Cardiac fibroblast (primary cell): Measurements from ENCODE around the gene TTLL5.
A peak's percentile ranks its signal among the peaks of the same experiment; 100 is the strongest.

Experiments
- DNase-seq, 2 donors: peaks; one replicate each; pipeline versions ENCODE4 v3.0.0 to v3.0.0-alpha.2; 2010; ENCODE audit warnings: low read depth in 2 of 2
- H3K4me3 ChIP-seq, 2 donors: replicated peaks in 1 of 2; 1 replicate in 1 of 2; 2 replicates in 1 of 2; pipeline ENCODE4 v1.5.1; 2011; ENCODE audit warnings: low read depth in 2 of 2, low read length in 2 of 2, mild to moderate bottlenecking in 2 of 2, moderate library complexity in 1 of 2
- CTCF ChIP-seq: IDR thresholded peaks from one replicate; pipeline ENCODE4 v1.5.1; 2011; ENCODE audit warnings: low read depth, mild to moderate bottlenecking, low read length, inconsistent platforms

TTLL5 gene

GRCh38 chr14:75831952-75832351 is 170.9 kb downstream of the TTLL5 start:
- peak; percentile 25 to 75 for DNase-seq
- TF ChIP-seq CTCF: no peak

GRCh38 chr14:75832621-75833297 is 171.7 kb downstream of the TTLL5 start:
- no peak for TF ChIP-seq CTCF
- H3K4me3 ChIP-seq: no peak overlapping the region
- peak; percentile 70 to 71 for DNase-seq

More at GRCh38 chr14:75831952-75832351, 170.9 kb downstream of the TTLL5 start:
- H3K4me3 ChIP-seq: no peak overlapping the region

- no peak for DNase-seq
- no peak overlapping the region for H3K4me3 ChIP-seq
- TF ChIP-seq CTCF: no peak
These were observed 172.4 kb downstream of the TTLL5 start for GRCh38 chr14:75833326-75834020.

GRCh38 chr14:75835156-75835725 is 174.2 kb downstream of the TTLL5 start:
- no peak for DNase-seq
- no peak for TF ChIP-seq CTCF
- no peak overlapping the region for H3K4me3 ChIP-seq

- no peak for DNase-seq
- TF ChIP-seq CTCF: no peak
- H3K4me3 ChIP-seq: no peak overlapping the region
These were observed 174.7 kb downstream of the TTLL5 start for GRCh38 chr14:75835737-75836136.

- TF ChIP-seq CTCF: no peak
- H3K4me3 ChIP-seq: no peak overlapping the region
- peak; percentile 19 to 32 for DNase-seq
These were observed 176.2 kb downstream of the TTLL5 start for GRCh38 chr14:75837151-75837787.
